ENCODE data around the gene MYOC. TPM values are rescaled to one million over a fixed set of nuclear protein-coding genes. Genes with fewer than 3 reads are reported as not detected.

MYOC gene
- total RNA-seq, 1 donor from 2014 or later: not detected

DNA sequence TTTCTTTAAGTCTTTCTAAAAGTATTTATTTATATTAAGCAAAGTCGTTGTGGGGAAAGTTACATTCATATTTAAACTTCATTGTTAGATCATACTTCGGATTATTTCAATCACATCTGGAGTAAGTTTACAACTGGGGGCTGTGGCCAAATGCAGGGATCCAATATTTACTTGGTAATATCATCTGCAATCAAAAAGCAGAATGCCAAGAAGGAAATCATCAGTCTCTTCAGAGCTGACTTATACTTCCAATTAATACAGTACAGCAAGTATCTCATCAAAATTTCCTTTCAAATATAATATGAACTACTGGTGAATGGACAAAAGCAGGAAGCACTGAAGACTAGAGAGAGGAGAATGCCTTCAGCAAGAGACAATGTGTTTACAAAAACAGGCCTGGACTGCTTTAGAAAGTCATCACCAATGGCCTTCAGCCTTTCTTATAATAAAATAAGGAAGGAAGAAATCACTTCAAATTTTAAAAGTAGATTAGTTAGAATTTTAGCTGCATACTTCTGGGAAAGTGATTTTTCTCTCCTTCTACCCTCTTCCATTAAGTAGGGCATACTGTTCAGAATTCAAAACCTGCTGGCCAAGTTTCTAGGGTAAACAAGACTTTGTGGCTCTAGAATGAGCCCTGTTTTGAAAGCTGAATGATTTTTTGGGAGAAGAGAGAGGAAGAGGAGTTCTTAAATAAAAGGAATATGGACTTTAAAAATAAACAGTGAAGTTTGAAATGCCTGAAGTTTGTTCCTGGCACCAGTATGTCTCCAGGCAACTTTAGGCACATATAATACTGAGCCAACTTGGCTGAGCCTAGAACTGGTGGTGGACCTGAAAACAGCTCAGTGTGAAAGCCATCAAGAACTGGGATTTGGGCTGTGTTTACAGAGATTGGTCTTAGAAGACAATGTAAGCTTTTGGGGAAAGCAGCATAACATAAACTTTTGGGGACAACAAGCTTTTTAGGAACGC, 22.2 kb upstream of the MYOC start:
- Histone ChIP-seq H3K4me3 (ENCODE audit: low read depth, low read length) (no peak overlapping the region), H3K27me3 (ENCODE audit: control insufficient read depth, insufficient read depth, low read length) (no peaks in the 10 kb centered on the region), H3K36me3 (ENCODE audit: control insufficient read depth, insufficient read depth, low read length) (no peaks in the 10 kb centered on the region)
- no peak for DNase-seq (ENCODE audit: low read depth)
- TF ChIP-seq CTCF (IDR thresholded peaks at IDR 0.05; ENCODE audit: insufficient read depth, low read length, poor library complexity, severe bottlenecking): no peak

- no peak for DNase-seq (ENCODE audit: low read depth)
- Histone ChIP-seq H3K4me3 (ENCODE audit: low read depth, low read length) (no peak overlapping the region), H3K36me3 (ENCODE audit: control insufficient read depth, insufficient read depth, low read length) (no peaks in the 10 kb centered on the region), H3K27me3 (ENCODE audit: control insufficient read depth, insufficient read depth, low read length) (no peaks in the 10 kb centered on the region)
- no peak for TF ChIP-seq CTCF (IDR thresholded peaks at IDR 0.05; ENCODE audit: insufficient read depth, low read length, poor library complexity, severe bottlenecking)
Observed at GRCh38 chr1:171670739-171671138, 18.3 kb upstream of the MYOC start.

DNA sequence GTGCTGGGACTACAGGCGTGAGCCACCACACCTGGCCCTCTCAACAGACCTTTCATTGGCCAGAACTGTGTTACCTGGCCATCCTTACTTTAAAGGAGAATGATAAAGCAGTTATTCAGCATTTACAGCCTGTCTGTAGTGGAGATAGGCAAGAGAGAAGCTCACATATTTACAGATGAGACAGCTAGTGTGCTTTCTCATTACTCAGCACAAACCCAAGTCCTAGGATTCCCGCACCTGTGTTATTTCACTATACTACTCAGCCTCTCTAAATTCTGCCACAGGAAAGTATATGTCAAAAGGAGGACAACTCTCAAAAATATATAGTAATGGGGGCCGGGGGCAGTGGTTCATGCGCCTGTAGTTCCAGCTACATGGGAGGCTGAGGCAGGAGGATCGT, 15.9 kb upstream of the MYOC start:
- DNase-seq (ENCODE audit: low read depth): no peak
- no peak overlapping the region for H3K4me3 ChIP-seq (ENCODE audit: low read depth, low read length)
- TF ChIP-seq CTCF (IDR thresholded peaks at IDR 0.05; ENCODE audit: insufficient read depth, low read length, poor library complexity, severe bottlenecking): no peak
- H3K36me3 ChIP-seq (ENCODE audit: control insufficient read depth, insufficient read depth, low read length): no peaks in the 10 kb centered on the region
- H3K27me3 ChIP-seq (ENCODE audit: control insufficient read depth, insufficient read depth, low read length): no peaks in the 10 kb centered on the region

DNA sequence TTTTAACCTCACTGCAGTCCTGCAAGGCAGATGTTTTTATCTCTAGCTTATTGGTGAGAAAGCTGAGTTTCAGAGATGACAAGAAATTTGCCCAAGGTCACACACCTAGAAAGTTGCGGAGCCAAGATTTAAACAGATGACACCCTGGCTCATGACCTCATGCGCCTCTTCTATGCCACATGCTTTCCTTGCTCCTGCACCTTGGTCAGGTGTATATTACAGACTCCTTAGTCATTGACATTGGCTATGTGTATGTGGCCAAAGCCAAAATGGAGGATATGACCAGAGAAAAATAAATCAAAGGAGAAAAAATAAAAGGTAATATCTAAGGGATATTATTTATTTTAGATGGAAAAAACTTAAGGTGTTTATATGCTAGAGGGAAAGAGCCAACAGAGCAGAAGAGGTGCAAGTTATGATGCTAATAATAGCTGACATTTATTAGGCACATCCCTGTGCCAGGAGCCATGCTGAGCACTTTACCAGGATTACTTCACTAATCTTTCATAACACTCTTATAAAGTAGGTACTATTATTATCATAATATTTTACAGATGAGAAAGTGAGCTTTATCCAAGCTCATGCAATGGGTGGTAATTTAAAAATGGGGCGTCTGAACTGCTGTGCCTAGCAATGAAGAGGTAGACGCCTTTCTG, 13.8 kb upstream of the MYOC start:
- H3K27me3 ChIP-seq (ENCODE audit: control insufficient read depth, insufficient read depth, low read length): no peaks in the 10 kb centered on the region
- H3K4me3 ChIP-seq (ENCODE audit: low read depth, low read length): no peak overlapping the region
- TF ChIP-seq CTCF (IDR thresholded peaks at IDR 0.05; ENCODE audit: insufficient read depth, low read length, poor library complexity, severe bottlenecking): no peak
- no peaks in the 10 kb centered on the region for H3K36me3 ChIP-seq (ENCODE audit: control insufficient read depth, insufficient read depth, low read length)
- no peak for DNase-seq (ENCODE audit: low read depth)

- no peak for DNase-seq (ENCODE audit: low read depth)
- no peaks in the 10 kb centered on the region for H3K27me3 ChIP-seq (ENCODE audit: control insufficient read depth, insufficient read depth, low read length)
- H3K4me3 ChIP-seq (ENCODE audit: low read depth, low read length): no peak overlapping the region
- no peak for TF ChIP-seq CTCF (IDR thresholded peaks at IDR 0.05; ENCODE audit: insufficient read depth, low read length, poor library complexity, severe bottlenecking)
- H3K36me3 ChIP-seq (ENCODE audit: control insufficient read depth, insufficient read depth, low read length): no peaks in the 10 kb centered on the region
Observed at GRCh38 chr1:171664976-171665375, 12.5 kb upstream of the MYOC start.

Data from kidney epithelial cell (primary cell).